Measurements from ENCODE around the gene PDE9A.

DNA sequence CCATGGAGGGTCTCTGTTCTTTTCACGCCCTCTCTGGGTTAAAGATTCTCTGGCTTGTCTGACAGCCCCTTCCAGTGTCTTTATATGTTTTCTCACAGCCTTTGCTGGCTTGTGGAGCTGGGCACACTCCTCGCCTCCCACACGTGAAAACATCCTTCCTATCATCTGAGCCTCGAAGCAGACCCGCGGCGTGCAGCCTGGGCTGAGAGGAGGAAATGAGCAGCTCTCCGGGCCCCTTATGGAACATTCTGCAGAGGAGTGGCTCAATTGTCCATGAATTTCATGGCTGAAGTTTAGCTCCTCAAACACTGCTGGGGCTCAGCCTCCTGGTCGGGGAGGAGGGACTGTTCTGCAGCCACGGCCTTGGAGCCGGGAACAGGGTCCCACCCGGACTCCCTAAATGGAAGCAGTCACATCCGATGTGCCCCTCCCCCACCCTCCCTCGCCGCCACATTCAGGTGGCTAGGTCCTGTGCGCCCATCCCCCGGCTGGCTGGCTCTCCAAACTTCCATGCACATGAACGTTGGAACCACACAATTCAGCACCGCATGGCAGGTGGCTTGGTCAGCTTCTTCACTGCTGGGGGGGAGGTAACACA is 15.1 kb upstream of the PDE9A start:
- no peak for TF ChIP-seq NFE2L2 (IDR thresholded peaks at IDR 0.05; ENCODE audit: low read depth, low read length)
- TF ChIP-seq, protein P1, sequence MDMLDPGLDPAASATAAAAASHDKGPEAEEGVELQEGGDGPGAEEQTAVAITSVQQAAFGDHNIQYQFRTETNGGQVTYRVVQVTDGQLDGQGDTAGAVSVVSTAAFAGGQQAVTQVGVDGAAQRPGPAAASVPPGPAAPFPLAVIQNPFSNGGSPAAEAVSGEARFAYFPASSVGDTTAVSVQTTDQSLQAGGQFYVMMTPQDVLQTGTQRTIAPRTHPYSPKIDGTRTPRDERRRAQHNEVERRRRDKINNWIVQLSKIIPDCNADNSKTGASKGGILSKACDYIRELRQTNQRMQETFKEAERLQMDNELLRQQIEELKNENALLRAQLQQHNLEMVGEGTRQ (IDR thresholded peaks at IDR 0.05; ENCODE audit: low read depth, low read length) = no peak
- no peak for TF ChIP-seq RCOR1 (IDR thresholded peaks at IDR 0.05; ENCODE audit: insufficient replicate concordance, low read length)
- TF ChIP-seq, protein P2, sequence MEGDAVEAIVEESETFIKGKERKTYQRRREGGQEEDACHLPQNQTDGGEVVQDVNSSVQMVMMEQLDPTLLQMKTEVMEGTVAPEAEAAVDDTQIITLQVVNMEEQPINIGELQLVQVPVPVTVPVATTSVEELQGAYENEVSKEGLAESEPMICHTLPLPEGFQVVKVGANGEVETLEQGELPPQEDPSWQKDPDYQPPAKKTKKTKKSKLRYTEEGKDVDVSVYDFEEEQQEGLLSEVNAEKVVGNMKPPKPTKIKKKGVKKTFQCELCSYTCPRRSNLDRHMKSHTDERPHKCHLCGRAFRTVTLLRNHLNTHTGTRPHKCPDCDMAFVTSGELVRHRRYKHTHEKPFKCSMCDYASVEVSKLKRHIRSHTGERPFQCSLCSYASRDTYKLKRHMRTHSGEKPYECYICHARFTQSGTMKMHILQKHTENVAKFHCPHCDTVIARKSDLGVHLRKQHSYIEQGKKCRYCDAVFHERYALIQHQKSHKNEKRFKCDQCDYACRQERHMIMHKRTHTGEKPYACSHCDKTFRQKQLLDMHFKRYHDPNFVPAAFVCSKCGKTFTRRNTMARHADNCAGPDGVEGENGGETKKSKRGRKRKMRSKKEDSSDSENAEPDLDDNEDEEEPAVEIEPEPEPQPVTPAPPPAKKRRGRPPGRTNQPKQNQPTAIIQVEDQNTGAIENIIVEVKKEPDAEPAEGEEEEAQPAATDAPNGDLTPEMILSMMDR (conservative IDR thresholded peaks at IDR 0.05; ENCODE audit: low read depth, low read length) = no peak
- TF ChIP-seq RAD21 (IDR thresholded peaks at IDR 0.05; ENCODE audit: low read length) = no peak
- TF ChIP-seq, protein P3, sequence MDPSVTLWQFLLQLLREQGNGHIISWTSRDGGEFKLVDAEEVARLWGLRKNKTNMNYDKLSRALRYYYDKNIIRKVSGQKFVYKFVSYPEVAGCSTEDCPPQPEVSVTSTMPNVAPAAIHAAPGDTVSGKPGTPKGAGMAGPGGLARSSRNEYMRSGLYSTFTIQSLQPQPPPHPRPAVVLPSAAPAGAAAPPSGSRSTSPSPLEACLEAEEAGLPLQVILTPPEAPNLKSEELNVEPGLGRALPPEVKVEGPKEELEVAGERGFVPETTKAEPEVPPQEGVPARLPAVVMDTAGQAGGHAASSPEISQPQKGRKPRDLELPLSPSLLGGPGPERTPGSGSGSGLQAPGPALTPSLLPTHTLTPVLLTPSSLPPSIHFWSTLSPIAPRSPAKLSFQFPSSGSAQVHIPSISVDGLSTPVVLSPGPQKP (IDR thresholded peaks at IDR 0.05; ENCODE audit: borderline replicate concordance, low read depth, low read length) = no peak
- no peak for TF ChIP-seq POLR2A (IDR thresholded peaks at IDR 0.05; ENCODE audit: low read depth, low read length)
- no peak for TF ChIP-seq CHD1 (IDR thresholded peaks at IDR 0.05; ENCODE audit: low read depth, low read length)
- TF ChIP-seq MAFK (IDR thresholded peaks at IDR 0.05; ENCODE audit: low read depth, low read length) = no peak
- TF ChIP-seq CEBPB (IDR thresholded peaks at IDR 0.05; ENCODE audit: low read depth, low read length) = no peak
- no peak for TF ChIP-seq FOS (IDR thresholded peaks at IDR 0.05; ENCODE audit: low read depth, low read length)
- no peak for TF ChIP-seq RFX5 (IDR thresholded peaks at IDR 0.05; ENCODE audit: low read depth, low read length)
- no peak for TF ChIP-seq BHLHE40 (IDR thresholded peaks at IDR 0.05; ENCODE audit: low read depth, low read length)
